Large intestine (tissue), 3 donors: ENCODE results near the gene NKG7. TPM values are rescaled to one million over a fixed set of nuclear protein-coding genes. Genes with fewer than 3 reads are reported as not detected.

Source experiments
- DNase-seq, 2 donors: peaks; one replicate each; pipeline versions ENCODE4 v3.0.0 to v3.0.0-alpha.2; 2013
- H3K27ac ChIP-seq: one replicate; pipeline ENCODE4 v1.5.1; 2013; ENCODE audit warnings: low read length
- H3K27me3 ChIP-seq: 2 replicates; pipeline ENCODE4 v1.6.1; 2013; ENCODE audit warnings: low read length; ENCODE audit not compliant: control insufficient read depth, insufficient read depth
- H3K36me3 ChIP-seq: 2 replicates; pipeline ENCODE4 v1.6.1; 2013; ENCODE audit warnings: low read length; ENCODE audit not compliant: control insufficient read depth, insufficient read depth
- H3K4me1 ChIP-seq: one replicate; pipeline ENCODE4 v1.6.1; 2013; ENCODE audit warnings: low read length; ENCODE audit not compliant: control insufficient read depth, insufficient read depth
- H3K4me3 ChIP-seq: one replicate; pipeline ENCODE4 v1.5.1; 2013; ENCODE audit warnings: low read length
- H3K9me3 ChIP-seq: one replicate; pipeline ENCODE4 v1.6.1; 2013; ENCODE audit warnings: mild to moderate bottlenecking, low read depth, low read length, moderate library complexity; ENCODE audit not compliant: control insufficient read depth
- WGBS: methylation state at CpG from one replicate; pipeline ENCODE4 v1.1.5; 2013; ENCODE audit warnings: low lambda C conversion rate; ENCODE audit not compliant: insufficient coverage; 5-methylcytosine and 5-hydroxymethylcytosine counted together
- polyA plus RNA-seq: library from polyadenylated mRNA; unstranded; fragments of 120-200 nt; gene quantifications from one replicate; pipeline ENCODE4 v1.2.1, GENCODE V29; 2013

Gene NKG7
- polyA plus RNA-seq, 1 donor = 12.4 TPM

- no peak overlapping the region for H3K27ac ChIP-seq
- WGBS = 100% methylated on average over 4 of the region's 26 CpGs
- H3K36me3 ChIP-seq = no peaks in the 10 kb centered on the region
- peaks cover 29% of the 10 kb centered on the region for H3K27me3 ChIP-seq
- peaks cover 7% of the 10 kb centered on the region for H3K4me1 ChIP-seq
- DNase-seq = no peak
- H3K4me3 ChIP-seq = no peak overlapping the region
- H3K9me3 ChIP-seq = no peaks in the 10 kb centered on the region
Observed at GRCh38 chr19:51325161-51325976, 47.1 kb downstream of the NKG7 start.

DNA sequence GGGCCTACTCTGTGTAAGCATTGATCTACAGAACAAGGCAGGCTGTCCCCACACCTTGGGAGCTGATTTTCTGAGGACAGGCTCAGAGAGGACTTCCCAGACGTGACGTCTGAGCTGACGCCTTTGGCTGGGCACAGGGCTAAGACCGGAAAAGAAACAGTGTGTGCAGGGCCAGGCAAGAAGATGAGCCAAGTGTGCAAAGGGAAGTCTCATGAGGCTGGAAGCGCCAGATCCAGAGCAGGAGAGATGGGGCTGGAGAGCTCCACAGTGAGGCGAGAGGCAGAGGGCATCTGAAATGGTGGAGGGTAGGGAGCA, 48.3 kb downstream of the NKG7 start:
- H3K9me3 ChIP-seq = no peaks in the 10 kb centered on the region
- WGBS = no CpG with 5 or more reads among the region's 6 CpGs
- peaks cover 7% of the 10 kb centered on the region for H3K4me1 ChIP-seq
- H3K27me3 ChIP-seq = peaks cover 29% of the 10 kb centered on the region
- no peak for DNase-seq
- H3K36me3 ChIP-seq = no peaks in the 10 kb centered on the region
- H3K4me3 ChIP-seq = no peak overlapping the region
- no peak overlapping the region for H3K27ac ChIP-seq

- no peak for DNase-seq
- H3K27ac ChIP-seq = no peak overlapping the region
- no peaks in the 10 kb centered on the region for H3K9me3 ChIP-seq
- H3K36me3 ChIP-seq = no peaks in the 10 kb centered on the region
- no CpG with 5 or more reads among the region's 29 CpGs for WGBS
- peaks cover 7% of the 10 kb centered on the region for H3K4me1 ChIP-seq
- H3K27me3 ChIP-seq = peaks cover 27% of the 10 kb centered on the region
- no peak overlapping the region for H3K4me3 ChIP-seq
Observed at GRCh38 chr19:51323481-51324166, 48.8 kb downstream of the NKG7 start.

DNA sequence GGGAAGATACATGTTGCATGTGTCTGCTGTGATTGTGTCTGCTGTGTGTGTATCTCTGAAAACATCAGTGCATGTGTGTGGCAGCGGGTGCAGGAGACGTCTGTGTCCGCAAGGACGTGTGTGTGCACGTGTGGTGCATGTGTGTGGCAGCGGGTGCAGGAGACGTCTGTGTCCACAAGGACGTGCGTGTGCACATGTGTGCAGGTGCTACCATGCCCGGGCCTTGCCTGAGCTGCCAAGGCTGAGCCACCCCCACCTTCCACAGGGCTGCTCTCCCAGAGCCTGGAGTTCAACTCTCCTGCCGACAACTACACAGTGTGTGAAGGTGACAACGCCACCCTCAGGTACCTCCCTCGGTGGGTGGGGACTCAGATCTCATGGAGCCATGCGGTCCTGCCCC, 50.7 kb downstream of the NKG7 start:
- H3K9me3 ChIP-seq = no peaks in the 10 kb centered on the region
- H3K36me3 ChIP-seq = no peaks in the 10 kb centered on the region
- H3K4me1 ChIP-seq = no peaks in the 10 kb centered on the region
- no peak overlapping the region for H3K4me3 ChIP-seq
- WGBS = no CpG with 5 or more reads among the region's 14 CpGs
- no peak for DNase-seq
- H3K27ac ChIP-seq = no peak overlapping the region
- H3K27me3 ChIP-seq = peaks cover 10% of the 10 kb centered on the region

Other genes starting within 250 kb of the NKG7 start
- gene SIGLEC9, start 247.7 kb downstream of the NKG7 start, polyA plus RNA-seq = 0.76 TPM
- 1.8 TPM for gene SIGLEC7, start 230.4 kb downstream of the NKG7 start, polyA plus RNA-seq
- 5.4 TPM for gene CD33, start 147.6 kb downstream of the NKG7 start, polyA plus RNA-seq
- gene SIGLECL1, start 121.6 kb downstream of the NKG7 start, polyA plus RNA-seq = not detected
- 3.1 TPM for gene IGLON5, start 61.0 kb downstream of the NKG7 start, polyA plus RNA-seq
- gene VSIG10L, start 30.5 kb downstream of the NKG7 start, polyA plus RNA-seq = 2.2 TPM
- 145 TPM for gene ETFB, start 6.3 kb downstream of the NKG7 start, polyA plus RNA-seq
- gene CLDND2, start 3.7 kb downstream of the NKG7 start, polyA plus RNA-seq = 2.7 TPM
- not detected for gene LIM2, start 15.3 kb upstream of the NKG7 start, polyA plus RNA-seq
- gene C19orf84, start 17.9 kb upstream of the NKG7 start, polyA plus RNA-seq = 3.4 TPM
- 10.5 TPM for gene SIGLEC10, start 45.0 kb upstream of the NKG7 start, polyA plus RNA-seq
- gene SIGLEC8, start 85.8 kb upstream of the NKG7 start, polyA plus RNA-seq = 0.54 TPM
- 3.5 TPM for gene CEACAM18, start 105.9 kb upstream of the NKG7 start, polyA plus RNA-seq
- 5.1 TPM for gene SIGLEC12, start 129.1 kb upstream of the NKG7 start, polyA plus RNA-seq
- gene SIGLEC6, start 159.0 kb upstream of the NKG7 start, polyA plus RNA-seq = 0.09 TPM
- gene ZNF175, start 198.6 kb upstream of the NKG7 start, polyA plus RNA-seq = 10.4 TPM